22Rv1 (cell line): Measurements from ENCODE around the gene FCGR3B.
"Not testable (repeated sequence)": the region's sequence is repeated elsewhere in the genome, so short reads cannot be mapped to it uniquely, and the experiment has no call there.

ENCODE experiments used
- H3K27ac ChIP-seq: fragments of 450-650 bp; 2 replicates; pipeline ENCODE4 v1.5.1; 2017
- CTCF ChIP-seq: fragments of 450-650 bp; IDR thresholded peaks from 2 replicates; pipeline ENCODE4 v1.5.1; 2017; ENCODE audit warnings: mild to moderate bottlenecking
- ZFX ChIP-seq: fragments of 450-650 bp; IDR thresholded peaks from 2 replicates; pipeline ENCODE4 v1.6.1; 2017; ENCODE audit warnings: antibody characterized with exemption, borderline replicate concordance

Gene FCGR3B

GRCh38 chr1:161631076-161631475 is at the start of gene FCGR3B:
FCGR3B (minus strand) TSS chr1:161631176; CDS start chr1:161631094, 82 bp downstream.
- no peak within 1 kb of the TSS for H3K27ac ChIP-seq
- TF ChIP-seq CTCF (no peak), ZFX (no peak)

- TF ChIP-seq ZFX = no peak
- no peak for TF ChIP-seq CTCF
- no peak overlapping the region for H3K27ac ChIP-seq
Measured at GRCh38 chr1:161678500-161678899, 47.5 kb upstream of the FCGR3B start.

GRCh38 chr1:161676958-161677689 is 46.1 kb upstream of the FCGR3B start:
- no peak overlapping the region for H3K27ac ChIP-seq
- TF ChIP-seq CTCF (no peak), ZFX (no peak)

GRCh38 chr1:161676441-161676840 is 45.5 kb upstream of the FCGR3B start:
- no peak overlapping the region for H3K27ac ChIP-seq
- TF ChIP-seq CTCF (no peak), ZFX (no peak)

- H3K27ac ChIP-seq = not testable (repeated sequence)
Measured at GRCh38 chr1:161674908-161675307, 43.9 kb upstream of the FCGR3B start.

- not testable (repeated sequence) for H3K27ac ChIP-seq
Measured at GRCh38 chr1:161674447-161674846, 43.5 kb upstream of the FCGR3B start.

GRCh38 chr1:161673437-161673836 is 42.5 kb upstream of the FCGR3B start:
- H3K27ac ChIP-seq = not testable (repeated sequence)

GRCh38 chr1:161671045-161672020 is 40.4 kb upstream of the FCGR3B start:
- not testable (repeated sequence) for H3K27ac ChIP-seq

- not testable (repeated sequence) for H3K27ac ChIP-seq
Measured at GRCh38 chr1:161664689-161665088, 33.7 kb upstream of the FCGR3B start.

- not testable (repeated sequence) for H3K27ac ChIP-seq
Measured at GRCh38 chr1:161663569-161663968, 32.6 kb upstream of the FCGR3B start.

- not testable (repeated sequence) for H3K27ac ChIP-seq
Measured at GRCh38 chr1:161662684-161663339, 31.8 kb upstream of the FCGR3B start, which contains the start of gene FCGR2B. FCGR2B (plus strand) TSS chr1:161663143; CDS start chr1:161663242, 99 bp downstream.

- H3K27ac ChIP-seq = not testable (repeated sequence)
Measured at GRCh38 chr1:161661660-161662311, 30.8 kb upstream of the FCGR3B start.

- H3K27ac ChIP-seq = not testable (repeated sequence)
Measured at GRCh38 chr1:161658524-161658923, 27.5 kb upstream of the FCGR3B start.

GRCh38 chr1:161653971-161654370 is 23.0 kb upstream of the FCGR3B start:
- not testable (repeated sequence) for H3K27ac ChIP-seq
